HG02870 (cell line): Measurements from ENCODE around the gene RAP2A.
A peak's percentile ranks its signal among the peaks of the same experiment; 100 is the strongest.

Source experiments
- ATAC-seq: cut with Tn5 transposase; IDR thresholded peaks from one replicate; pipeline ENCODE4 v1.9.1; 2021; ENCODE audit warnings: mild to moderate bottlenecking, moderate library complexity; ENCODE audit not compliant: unreplicated experiment

The RAP2A gene

DNA sequence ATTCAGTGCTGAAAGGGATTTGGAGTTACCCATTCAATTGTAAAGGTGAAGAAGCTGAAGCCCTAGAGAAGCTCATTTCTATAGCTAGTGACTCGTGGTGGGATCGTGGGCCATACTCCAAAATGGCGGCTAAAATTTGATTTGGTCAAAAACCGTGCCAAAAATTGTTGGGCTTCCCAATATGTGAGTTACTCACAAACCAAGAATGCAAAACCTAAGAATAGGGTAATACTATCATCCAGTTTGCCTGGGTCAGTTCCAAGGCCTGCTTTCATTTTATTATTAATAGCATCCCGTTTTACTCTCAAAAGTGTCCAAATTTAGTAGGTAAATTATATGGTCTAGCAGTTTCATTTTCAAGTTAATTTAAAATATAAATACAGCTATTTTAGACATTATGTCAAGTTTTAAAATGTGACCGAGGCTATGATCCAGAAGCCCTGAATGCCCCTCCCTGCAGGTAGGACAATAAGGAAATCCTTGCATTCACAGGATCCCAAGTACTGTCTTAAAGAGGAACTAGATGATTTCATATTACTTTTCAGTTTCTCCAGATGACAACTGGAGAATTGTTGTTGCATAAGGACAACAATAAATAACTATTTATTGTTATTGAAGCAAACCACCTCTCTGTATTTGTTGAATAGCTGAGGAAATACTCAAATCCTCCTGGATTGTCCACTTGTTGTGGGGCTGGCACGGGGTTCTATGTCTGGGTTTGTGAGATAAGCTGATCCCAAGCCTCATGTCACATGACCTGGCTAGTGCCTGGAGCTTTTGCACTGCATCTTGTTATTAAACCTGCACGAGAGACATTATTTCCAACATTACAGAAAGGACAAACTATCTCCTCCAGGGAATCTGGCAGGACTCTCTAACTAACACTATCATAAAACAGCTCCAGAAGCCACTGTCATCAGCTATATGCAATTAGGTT lies 11.6 kb upstream of the RAP2A start:
- ATAC-seq: no peak

DNA sequence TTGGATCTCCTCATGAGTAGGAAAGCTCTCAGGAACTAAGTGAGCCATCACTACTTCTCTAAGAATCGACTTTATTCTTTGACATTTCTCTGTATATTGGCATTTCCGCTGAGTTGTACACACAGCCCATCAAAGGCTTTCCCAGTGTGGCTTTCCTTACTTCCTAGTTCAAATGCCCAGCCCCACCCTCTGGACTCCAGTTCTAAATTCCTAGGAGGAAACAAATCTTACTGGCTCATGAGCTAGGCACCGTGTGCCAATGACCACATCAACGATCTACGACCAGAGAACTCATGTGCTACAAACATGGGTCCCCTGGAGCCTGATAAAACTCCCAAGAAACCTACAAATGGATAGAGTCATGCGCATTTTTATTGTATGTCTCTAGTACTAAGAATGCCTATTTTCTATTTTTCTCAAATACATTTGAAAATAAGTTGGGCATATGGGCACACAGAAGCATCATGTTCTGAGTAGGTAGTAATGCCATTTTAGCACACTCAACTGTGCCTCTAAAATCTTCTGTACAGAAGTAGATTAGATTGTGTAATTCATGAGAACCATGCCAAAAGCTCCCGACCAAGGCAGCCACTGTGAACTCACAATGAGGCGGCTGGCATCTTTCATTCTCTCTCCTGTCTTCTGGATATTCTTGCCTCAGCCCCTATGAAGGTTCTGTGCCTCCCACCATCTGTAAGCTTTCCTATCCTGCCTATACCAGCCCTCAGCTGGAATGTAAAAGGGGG lies 10.5 kb upstream of the RAP2A start:
- ATAC-seq: no peak

DNA sequence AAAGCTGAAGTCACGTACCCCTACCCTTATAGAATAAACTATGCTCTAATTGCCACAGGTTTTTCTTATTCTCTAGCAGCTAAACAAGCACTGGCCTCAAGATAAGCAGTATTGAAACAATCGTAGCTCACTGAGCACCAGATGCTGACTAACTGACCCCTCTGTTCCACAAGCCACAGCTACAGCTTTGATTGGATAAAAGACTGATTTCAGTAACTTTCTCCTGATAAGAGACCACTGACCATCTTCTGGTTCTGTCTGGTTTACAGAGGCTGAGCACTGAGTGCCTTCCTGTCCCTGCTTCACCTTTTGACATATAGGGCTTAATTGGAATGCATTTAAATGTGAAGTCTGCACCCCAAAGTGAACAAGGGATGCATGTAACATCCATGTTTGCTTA lies 8.4 kb upstream of the RAP2A start:
- no peak for ATAC-seq

DNA sequence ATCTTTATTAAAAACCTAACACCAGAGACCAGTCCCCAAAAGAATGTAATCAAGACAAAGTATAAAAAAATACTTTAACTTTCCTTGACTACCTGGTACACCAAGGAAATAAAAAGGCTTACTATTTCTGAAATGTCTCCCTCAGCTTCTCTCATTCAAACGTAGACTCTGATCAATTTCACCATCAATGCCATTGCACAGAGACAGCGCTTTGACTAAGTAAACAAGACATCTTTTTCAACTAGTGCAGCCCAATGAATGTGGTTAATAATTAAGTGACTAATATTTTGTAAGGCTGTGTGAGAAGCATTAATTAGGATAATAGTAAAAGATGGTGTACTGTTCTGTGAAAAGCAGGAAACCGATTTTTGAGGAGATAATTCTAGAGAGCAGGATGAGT lies 7.3 kb upstream of the RAP2A start:
- no peak for ATAC-seq

DNA sequence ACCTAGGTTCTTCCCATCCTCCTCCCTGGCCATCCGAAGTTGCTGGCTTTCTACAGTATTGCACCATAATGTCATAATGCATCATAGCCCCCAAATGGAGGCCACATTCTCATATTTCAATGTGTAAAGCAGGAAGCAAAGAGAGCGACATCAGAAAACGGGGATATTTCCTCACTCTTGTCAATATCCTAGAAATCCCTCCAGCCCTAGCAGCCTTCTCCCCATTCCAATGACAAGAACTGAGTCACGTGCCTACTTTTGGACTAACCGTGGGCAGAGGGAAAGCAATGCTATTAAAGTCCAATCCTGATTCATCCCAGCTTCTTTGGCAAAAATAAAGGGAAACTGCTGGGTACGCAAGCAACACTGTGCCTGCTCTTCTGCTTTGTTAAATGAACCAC lies 4.3 kb upstream of the RAP2A start:
- ATAC-seq: no peak

DNA sequence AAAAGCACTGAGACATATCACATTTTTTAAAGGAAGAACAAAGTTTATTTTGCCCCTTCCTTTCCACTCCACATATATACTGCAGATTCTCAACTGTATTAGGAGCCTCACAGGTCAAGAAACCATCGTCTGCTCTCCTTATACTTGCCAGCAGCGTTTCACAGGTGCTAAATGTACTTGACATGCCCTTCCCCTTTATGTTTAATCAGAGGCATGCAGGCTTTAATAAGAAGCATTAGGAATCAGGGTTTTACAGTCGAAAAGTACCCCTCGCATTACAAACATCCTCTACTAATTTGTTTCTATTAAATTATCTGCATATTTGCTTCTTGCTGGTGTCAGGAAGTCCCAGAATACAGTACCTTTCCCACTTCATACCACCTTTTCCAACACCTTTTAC lies 3.7 kb upstream of the RAP2A start:
- ATAC-seq: no peak

DNA sequence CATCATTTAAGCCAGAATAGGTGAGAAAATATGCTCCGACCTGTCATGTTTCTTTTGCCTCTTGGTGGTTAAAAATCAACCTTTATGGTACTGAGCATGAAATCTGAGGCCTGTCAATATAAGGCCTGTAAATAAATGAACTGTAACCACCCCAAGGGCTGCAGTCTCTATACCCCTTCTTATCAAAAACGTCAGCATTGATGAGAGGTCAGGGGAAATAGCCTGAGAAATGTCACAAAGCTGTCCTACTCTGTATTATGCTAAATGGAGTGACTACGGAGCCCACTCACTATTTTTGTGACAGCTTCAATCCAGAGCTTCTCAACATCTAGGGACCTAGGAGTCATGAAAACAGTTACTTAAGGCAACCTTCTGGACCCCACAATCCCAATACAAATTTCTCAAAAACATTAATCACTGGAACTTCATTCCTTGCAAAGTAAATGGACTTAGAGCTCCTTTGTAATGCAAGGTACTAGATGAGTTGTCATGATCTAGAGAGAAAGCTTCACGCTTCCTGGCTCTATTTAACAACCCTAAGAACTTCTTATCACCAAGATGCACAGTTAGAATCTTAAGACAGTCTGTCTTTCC lies 2.7 kb upstream of the RAP2A start:
- ATAC-seq: no peak

DNA sequence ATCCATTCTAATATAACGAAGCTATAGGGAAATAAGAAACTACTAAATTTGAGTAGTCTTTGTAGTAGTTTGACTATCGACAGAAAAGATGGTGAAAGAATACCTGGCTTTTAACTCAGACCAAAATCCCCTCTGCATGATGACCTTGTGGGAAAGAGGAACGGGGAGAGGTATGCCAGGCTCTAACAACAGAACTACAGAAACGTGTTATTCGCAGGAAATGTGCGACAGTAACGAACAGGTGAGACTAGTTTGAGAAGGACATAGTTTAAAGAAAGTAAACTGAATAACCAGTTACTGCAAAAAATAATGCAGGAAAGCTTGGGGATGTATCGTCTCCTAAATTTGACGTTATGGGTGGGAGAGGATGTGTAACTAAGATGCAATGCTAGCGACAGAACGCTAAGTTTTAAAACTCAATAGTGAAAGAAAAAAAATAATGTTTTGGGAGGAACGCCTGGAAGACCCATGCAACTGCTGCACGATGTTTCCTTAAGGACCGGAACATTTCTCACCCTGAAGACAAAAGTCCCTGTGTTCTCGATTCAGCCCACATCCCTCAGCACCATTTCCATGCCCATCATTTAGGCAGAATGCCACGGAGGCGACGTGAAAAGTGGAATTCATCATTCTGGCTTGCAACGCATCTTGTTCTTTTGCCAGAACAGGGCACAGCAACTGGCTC lies 1.6 kb upstream of the RAP2A start:
- no peak for ATAC-seq

DNA sequence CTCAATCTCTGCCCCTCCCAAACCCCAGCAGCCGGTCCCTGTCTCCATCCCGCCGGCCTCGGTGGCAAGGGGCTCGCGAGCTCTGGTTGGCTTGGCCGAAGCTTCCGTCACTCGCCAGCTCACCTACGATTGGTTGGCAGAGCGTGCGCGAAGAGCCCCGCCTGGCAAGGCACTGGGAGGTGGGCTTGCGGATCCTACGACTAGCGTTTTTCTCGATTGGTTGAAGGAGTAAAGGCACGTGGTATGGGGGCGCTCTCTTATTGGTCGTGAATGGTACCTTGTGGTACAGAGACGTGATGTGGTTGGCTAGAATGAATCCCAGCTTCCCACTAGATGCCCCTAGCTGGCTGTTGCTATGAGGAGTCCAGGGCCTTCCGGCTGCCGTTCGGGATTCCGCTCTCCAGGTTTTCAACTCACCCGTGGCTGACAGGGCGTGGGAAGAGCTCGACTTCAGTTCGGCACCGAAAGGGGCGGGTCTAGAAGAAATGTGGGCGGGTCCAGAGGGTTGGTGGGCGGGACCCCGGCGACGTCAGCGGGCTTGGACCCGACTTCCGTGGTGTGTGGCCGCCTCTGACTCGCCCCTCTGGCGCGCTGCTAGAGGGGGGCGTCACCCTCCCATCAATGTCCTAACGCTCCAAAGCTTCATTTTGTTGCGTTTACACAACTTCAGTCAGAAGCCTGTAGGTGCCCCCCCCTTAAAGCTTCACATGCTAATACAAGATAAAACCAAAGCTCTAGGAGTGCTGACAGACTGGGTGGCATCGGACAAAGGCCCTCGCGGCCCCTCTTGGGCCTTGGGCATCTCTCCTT lies 847 bp upstream of the RAP2A start:
- ATAC-seq: peak; percentile 80

DNA sequence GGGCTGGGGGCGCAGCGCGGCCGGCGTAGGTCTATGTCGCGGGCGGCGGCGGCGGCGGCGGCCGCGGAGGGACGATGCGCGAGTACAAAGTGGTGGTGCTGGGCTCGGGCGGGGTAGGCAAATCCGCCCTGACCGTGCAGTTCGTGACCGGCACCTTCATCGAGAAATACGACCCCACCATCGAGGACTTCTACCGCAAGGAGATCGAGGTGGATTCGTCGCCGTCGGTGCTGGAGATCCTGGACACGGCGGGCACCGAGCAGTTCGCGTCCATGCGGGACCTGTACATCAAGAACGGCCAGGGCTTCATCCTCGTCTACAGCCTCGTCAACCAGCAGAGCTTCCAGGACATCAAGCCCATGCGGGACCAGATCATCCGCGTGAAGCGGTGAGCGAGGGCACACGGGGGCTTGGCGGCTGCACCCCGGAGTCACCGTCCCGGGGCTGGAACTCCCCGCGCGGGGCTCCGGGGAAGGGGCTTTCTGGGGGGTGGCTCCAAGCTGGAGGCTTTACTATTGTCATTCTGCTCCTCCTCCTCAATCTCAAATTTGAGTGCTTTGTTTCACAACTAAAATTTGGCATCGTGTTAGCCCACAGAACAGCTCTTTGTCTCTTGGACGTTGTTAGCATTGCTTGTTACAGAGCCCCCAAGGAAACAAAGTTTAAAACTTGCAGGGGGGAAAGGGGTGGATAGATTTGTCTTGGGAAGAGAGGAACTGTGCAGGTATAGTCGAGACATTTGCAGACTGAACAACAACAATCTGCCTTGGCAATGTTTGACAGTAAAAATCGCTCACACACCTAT lies 630 bp downstream of the RAP2A start:
- ATAC-seq: no peak

DNA sequence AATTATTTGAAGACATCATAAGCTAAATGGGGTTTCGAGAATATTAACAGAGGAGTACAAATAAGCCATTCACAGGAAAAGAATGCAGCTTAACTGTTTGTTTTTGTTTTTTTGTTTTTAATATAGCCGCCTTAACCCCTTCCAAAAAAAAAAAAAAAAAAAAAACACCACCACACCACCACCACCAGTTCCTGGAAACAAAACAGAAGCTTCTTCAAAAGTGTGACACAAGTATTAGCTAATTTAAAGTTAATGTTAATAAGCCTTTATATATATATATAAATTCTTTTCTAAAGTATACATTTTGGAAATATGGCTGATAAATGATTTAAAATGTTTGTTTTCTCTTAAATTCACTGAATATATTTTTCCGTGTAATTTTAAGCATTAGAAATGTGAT lies 1.4 kb downstream of the RAP2A start:
- ATAC-seq: no peak

DNA sequence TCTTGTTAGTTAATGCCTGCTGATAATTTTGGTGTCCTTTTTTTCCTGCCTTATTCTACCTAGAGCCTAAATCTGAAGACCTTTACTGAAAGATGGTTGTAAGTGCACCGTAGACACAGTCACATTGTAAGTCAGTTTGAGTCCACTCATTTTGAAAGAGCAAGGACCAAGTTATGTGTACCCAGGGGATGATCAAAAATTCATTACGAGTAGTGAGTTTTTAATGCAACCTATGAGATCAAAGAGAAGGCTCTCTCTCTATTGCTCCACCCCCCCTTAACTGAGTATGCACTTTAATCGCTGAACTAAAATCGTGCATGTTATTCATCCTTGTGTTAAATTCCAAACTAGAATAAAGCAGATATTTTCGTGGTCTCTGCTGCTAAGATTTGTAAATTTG lies 1.8 kb downstream of the RAP2A start:
- no peak for ATAC-seq

DNA sequence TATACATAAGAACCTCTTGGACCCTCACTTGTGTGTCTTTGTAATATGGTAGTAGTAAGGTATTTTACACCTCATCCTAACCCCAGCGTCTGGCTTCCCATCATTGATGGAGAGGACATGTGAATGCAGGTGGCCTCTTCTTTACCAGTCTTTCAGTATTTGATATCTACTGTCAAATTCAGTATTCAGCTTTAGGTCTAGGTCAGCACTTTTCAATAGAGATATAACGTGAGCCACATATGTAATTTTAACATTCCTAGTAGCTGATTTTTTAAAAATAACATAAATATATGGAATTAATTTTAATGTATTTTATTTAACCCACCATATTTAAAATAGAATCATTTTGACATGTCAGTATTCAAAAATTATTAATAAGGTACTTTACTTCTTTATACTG lies 2.9 kb downstream of the RAP2A start:
- no peak for ATAC-seq

DNA sequence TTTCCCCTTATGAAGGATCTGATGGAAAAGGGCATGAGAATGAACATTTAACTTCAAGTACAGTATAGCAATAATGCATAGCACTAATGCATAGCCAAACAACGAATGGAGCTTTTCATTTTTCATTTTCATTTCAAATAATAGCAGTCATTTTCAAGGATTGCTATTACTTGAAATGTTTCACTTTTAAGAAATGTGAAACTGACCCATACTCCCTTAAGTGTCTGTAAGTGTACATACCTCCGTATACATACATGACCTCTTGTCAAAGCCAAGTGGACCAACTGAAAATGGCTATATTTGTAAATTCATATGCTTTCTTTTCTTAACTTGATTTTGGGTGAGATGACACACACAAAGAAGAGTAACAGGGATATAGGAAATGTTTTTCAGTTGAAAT lies 3.8 kb downstream of the RAP2A start:
- ATAC-seq: no peak

DNA sequence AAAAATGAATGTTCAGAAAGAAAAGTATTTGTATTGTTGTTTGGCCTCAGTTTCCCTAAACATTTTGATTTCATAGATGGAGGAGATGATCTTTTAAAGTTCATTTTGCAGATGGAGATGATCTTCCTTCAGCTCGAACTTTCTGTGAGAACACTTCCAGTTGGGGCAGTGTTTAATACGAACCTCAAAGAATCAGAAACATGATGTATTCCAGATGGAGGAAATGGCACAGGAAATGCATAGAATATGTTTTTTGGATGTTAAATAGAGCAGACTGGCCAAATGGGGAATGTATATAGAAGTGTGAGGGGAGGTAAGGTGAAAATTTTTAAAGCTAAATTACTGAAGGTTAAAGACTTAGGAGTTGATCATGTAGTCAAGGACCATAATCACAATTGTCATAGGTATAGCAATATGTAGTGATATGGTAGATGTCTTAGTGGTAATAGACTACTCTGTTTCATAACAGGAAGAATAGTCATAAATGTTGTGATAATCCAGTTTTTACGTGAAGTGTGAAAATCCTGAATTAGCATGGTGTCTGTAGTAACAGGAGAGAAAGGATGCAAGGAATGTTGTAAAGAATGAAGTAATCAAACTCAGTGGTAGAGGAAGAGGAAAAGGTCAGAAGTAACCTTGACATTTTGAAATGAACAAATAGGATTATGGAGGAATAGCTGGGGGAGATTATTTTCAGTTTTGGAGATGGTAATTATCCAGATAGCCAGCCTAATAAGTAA lies 5.1 kb downstream of the RAP2A start:
- ATAC-seq: no peak

DNA sequence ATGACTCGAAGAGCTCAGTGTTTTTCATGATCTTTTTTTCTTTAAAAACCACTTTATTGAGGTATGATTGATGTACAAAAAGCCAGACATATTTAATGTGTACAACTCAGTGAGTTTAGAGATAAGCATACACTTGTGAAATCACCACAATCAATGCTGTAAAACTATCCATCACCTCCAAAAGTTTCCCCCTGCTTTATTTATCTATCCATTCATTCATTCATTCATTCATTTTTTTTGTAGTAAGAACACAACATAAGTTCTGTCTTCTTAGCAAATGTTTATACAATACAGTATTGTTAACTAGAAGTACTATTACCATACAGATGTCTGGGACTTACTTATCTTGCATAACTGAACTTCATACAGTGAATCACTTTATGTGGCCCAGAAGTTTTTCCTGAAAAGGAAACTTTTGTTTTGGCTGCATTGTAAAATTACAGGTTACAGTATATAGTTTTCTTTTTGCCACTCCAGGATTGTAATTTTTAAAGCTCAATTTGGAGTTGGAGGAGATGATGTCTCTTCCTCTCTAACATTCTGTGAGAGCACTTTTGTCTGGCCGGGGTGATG lies 6.7 kb downstream of the RAP2A start:
- no peak for ATAC-seq

DNA sequence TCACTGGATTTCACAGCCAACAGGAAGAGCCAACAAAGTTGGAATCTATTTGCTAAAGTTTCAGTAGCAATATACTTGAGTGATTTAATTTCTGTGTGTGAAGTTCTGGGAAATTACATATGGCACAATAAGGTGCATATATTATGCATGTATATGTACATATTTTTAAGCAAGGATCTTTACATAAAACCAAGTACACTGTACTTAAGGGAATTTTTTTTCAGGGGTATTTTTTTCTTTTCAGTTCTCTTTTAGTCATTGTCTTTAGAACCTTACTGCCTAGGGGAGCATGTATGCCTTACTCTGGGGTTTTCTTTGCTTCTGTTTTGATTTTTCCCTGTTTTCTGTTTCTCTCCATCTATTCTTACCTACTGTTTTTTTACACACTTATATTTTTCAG lies 7.4 kb downstream of the RAP2A start:
- peak; percentile 68 for ATAC-seq

DNA sequence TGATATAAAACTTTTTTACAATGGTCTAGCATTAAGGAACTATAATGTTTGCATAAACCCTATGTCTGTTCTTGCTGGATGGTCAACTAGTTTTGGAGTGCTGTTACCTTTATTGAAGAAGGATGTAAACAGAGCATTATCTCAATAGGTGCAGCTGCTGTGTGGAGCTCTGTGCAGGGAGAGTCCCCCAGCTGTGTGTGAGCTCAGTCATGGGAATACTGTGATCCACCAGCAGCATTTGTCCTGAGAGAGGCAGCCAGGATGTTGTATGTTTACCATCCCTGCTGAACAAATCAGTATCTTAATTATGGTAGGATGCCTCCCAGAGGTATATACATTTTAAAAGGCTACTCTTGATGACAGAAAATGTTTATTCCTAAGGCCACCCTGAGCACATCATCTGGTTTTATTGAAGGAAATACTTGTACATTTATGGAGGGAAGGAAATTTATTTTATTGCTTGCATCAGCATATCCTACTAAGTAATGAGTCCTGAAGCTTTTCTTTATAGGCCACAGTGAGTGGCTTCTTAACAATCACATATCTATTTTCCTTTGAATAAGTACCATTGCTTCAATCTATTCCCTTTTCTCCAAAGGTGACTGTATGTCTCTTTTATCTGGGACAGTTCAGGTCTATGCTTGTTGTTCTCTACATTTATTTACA lies 11.7 kb downstream of the RAP2A start:
- no peak for ATAC-seq
